Neural crest cell (in vitro differentiated cells): ENCODE data around the gene DNASE1L2. TPM values are rescaled to one million over a fixed set of nuclear protein-coding genes. Genes with fewer than 3 reads are reported as not detected.

ENCODE experiments used
- DNase-seq: peaks from one replicate; pipeline ENCODE4 v3.0.0; 2021; ENCODE audit warnings: low read depth, mixed read lengths, low spot score
- H3K27ac Mint-ChIP-seq: one replicate; pipeline ENCODE4 v1.8.0; 2021; ENCODE audit warnings: mild to moderate bottlenecking, mixed read lengths; ENCODE audit not compliant: unreplicated experiment
- H3K27me3 Mint-ChIP-seq: 2 replicates; pipeline ENCODE4 v1.8.0; 2021; ENCODE audit warnings: low read depth, mild to moderate bottlenecking, mixed read lengths
- H3K36me3 Mint-ChIP-seq: 2 replicates; pipeline ENCODE4 v1.8.0; 2021; ENCODE audit warnings: low read depth, mild to moderate bottlenecking, mixed read lengths
- H3K4me1 Mint-ChIP-seq: 2 replicates; pipeline ENCODE4 v1.8.0; 2021; ENCODE audit warnings: mixed read lengths
- H3K4me3 Mint-ChIP-seq: one replicate; pipeline ENCODE4 v1.8.0; 2021; ENCODE audit warnings: mild to moderate bottlenecking, mixed read lengths
- H3K9me3 Mint-ChIP-seq: 2 replicates; pipeline ENCODE4 v1.8.0; 2021; ENCODE audit warnings: mixed read lengths
- total RNA-seq: library from RNA; stranded (reverse); gene quantifications from 2 replicates; pipeline ENCODE4 v1.2.1, GENCODE V29; 2021
- TF ChIP-seq, protein P1 (sequence below): fragments of 200-600 bp; sonication (generic); conservative IDR thresholded peaks from 2 replicates; pipeline ENCODE4 v1.5.0; 2021; ENCODE audit warnings: antibody characterized with exemption, mild to moderate bottlenecking

DNASE1L2 gene
- total RNA-seq, 1 donor from 2014 or later = 1.6 TPM

DNA sequence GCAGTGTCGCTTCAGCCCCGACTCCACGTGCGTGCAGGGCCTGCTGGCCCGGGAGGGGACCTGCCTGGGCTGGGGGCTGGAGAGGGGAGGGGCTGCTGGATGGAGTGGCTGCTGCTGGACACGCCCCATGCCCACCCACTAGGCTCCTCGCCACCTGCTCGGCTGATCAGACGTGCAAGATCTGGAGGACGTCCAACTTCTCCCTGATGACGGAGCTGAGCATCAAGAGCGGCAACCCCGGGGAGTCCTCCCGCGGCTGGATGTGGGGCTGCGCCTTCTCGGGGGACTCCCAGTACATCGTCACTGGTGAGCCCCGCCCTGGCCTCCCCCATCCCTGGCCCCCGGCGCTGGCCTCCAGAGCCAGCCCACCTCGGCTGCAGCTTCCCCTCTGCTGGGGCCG, 27.9 kb upstream of the DNASE1L2 start:
- TF ChIP-seq, protein P1, sequence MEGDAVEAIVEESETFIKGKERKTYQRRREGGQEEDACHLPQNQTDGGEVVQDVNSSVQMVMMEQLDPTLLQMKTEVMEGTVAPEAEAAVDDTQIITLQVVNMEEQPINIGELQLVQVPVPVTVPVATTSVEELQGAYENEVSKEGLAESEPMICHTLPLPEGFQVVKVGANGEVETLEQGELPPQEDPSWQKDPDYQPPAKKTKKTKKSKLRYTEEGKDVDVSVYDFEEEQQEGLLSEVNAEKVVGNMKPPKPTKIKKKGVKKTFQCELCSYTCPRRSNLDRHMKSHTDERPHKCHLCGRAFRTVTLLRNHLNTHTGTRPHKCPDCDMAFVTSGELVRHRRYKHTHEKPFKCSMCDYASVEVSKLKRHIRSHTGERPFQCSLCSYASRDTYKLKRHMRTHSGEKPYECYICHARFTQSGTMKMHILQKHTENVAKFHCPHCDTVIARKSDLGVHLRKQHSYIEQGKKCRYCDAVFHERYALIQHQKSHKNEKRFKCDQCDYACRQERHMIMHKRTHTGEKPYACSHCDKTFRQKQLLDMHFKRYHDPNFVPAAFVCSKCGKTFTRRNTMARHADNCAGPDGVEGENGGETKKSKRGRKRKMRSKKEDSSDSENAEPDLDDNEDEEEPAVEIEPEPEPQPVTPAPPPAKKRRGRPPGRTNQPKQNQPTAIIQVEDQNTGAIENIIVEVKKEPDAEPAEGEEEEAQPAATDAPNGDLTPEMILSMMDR = no peak
- peaks cover 42% of the 10 kb centered on the region for H3K4me1 Mint-ChIP-seq
- DNase-seq = no peak
- peaks cover 4% of the 10 kb centered on the region for H3K27me3 Mint-ChIP-seq
- H3K36me3 Mint-ChIP-seq = peaks cover 7% of the 10 kb centered on the region
- peak overlapping the region; percentile 87 for H3K4me3 Mint-ChIP-seq
- H3K27ac Mint-ChIP-seq = no peak overlapping the region
- H3K9me3 Mint-ChIP-seq = no peaks in the 10 kb centered on the region

DNA sequence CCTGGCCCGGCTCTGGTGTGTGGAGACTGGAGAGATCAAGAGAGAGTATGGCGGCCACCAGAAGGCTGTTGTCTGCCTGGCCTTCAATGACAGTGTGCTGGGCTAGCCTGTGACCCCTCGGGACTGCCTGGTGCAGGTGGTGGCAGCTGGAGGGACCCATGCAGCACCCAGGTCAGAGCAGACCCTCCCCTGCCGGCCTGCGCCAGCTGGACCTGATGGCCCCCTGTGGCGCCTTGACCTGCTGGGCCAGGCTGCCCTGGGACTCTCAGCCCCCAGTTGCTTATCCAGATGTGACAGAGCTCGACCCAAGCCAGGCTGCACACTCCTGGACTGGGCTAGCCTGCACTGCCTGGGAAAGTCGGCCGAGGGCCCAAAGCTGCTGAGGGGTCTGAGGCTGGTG, 27.5 kb upstream of the DNASE1L2 start:
- TF ChIP-seq, protein P1 = no peak
- no peak for DNase-seq
- Mint-ChIP-seq H3K27me3 (peaks cover 5% of the 10 kb centered on the region), H3K27ac (no peak overlapping the region), H3K4me3 (no peak overlapping the region), H3K9me3 (no peaks in the 10 kb centered on the region), H3K4me1 (peaks cover 42% of the 10 kb centered on the region), H3K36me3 (peaks cover 9% of the 10 kb centered on the region)

GRCh38 chr16:2209258-2210008, 26.8 kb upstream of the DNASE1L2 start:
- Mint-ChIP-seq H3K4me1 (peaks cover 40% of the 10 kb centered on the region), H3K27me3 (peaks cover 5% of the 10 kb centered on the region), H3K9me3 (no peaks in the 10 kb centered on the region), H3K27ac (no peak overlapping the region), H3K36me3 (peaks cover 9% of the 10 kb centered on the region), H3K4me3 (no peak overlapping the region)
- no peak for DNase-seq
- TF ChIP-seq, protein P1 = no peak

DNA sequence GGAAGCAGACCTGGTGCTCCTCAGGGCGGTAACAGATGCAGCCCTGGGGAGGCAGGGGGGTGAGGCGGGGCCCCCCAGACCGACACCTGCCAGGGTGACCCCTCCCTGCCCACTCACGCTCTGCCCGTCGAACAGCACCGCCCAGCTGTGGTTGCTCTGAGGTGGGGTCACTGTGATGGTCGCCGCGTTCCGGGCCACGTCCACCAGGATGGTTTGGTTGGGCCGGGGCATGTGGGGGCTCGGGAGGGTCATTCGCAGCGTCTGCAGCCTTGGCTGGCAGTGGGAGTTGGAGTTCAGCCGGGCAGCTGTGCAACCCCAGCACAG, 26.3 kb upstream of the DNASE1L2 start:
- DNase-seq = no peak
- H3K9me3 Mint-ChIP-seq = no peaks in the 10 kb centered on the region
- H3K4me1 Mint-ChIP-seq = peaks cover 36% of the 10 kb centered on the region
- peaks cover 9% of the 10 kb centered on the region for H3K36me3 Mint-ChIP-seq
- TF ChIP-seq, protein P1 = no peak
- no peak overlapping the region for H3K27ac Mint-ChIP-seq
- H3K27me3 Mint-ChIP-seq = peaks cover 8% of the 10 kb centered on the region
- no peak overlapping the region for H3K4me3 Mint-ChIP-seq

DNA sequence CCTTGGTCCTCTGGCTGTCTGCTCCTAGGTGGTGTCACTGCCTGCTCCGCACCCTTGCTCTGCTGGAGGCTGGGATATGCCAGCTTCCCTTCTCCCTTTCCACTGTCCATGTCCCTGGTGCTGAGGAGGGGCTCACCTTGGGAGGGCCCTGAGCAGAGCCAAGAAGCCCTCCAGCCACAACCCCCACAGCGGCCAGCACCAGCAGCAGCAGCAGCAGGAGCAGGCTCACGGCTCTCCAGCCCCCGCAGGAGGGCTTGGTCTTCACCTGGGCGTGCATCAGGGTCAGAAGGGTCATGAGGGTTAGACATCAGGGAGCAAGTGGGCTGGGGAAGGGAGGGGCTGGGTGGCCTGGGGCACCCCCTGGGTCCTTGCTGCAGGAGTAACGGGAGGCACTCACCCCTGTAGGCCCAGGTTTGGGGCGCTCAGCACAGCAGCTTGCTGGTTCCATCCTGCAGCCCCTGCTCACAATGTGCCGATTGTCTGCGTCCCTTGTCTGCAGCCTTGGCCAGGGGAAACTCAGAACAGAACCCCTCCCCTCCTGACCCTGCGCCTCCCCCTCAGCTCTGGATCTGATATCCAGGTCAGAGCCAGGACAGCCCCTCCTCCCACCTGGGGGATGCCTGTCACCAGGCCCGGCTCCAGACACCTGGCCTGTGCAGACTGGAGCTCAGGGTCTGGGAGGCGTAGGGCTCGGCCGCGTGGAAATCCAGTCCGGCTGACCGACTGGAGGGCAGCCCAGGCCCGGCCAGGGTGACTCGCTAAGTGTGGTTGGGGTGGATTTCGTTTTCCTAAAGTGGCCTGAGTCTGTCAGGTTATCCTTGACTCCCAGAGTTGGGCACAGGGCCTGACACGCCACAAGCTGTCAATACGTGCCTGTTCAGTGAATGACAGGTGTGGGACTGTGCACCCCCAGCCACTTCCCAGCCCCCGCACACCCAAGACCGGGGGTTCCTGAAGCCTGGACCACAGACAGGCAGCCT, 25.6 kb upstream of the DNASE1L2 start, which contains the start of gene BRICD5:
Gene BRICD5 (minus strand): TSS at position 478 of the 980 bp plus-strand sequence. CDS start 30 bp downstream, at position 448.
- Mint-ChIP-seq H3K27me3 (peaks cover 8% of the 10 kb centered on the region), H3K36me3 (peaks cover 9% of the 10 kb centered on the region), H3K9me3 (no peaks in the 10 kb centered on the region), H3K27ac (peak within 1 kb of the TSS; percentile 89), H3K4me3 (peak within 1 kb of the TSS; percentile 94), H3K4me1 (peaks cover 40% of the 10 kb centered on the region)
- DNase-seq = no peak
- TF ChIP-seq, protein P1 = no peak
